ENCODE data around the gene P4HA2.

GRCh38 chr5:132207778-132208177 is 19.9 kb downstream of the P4HA2 start:
- TF ChIP-seq, protein P1, sequence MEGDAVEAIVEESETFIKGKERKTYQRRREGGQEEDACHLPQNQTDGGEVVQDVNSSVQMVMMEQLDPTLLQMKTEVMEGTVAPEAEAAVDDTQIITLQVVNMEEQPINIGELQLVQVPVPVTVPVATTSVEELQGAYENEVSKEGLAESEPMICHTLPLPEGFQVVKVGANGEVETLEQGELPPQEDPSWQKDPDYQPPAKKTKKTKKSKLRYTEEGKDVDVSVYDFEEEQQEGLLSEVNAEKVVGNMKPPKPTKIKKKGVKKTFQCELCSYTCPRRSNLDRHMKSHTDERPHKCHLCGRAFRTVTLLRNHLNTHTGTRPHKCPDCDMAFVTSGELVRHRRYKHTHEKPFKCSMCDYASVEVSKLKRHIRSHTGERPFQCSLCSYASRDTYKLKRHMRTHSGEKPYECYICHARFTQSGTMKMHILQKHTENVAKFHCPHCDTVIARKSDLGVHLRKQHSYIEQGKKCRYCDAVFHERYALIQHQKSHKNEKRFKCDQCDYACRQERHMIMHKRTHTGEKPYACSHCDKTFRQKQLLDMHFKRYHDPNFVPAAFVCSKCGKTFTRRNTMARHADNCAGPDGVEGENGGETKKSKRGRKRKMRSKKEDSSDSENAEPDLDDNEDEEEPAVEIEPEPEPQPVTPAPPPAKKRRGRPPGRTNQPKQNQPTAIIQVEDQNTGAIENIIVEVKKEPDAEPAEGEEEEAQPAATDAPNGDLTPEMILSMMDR (IDR thresholded peaks at IDR 0.05; ENCODE audit: insufficient read depth, low read length, poor library complexity, severe bottlenecking) = no peak
- no peak for TF ChIP-seq EZH2phosphoT487 (conservative IDR thresholded peaks at IDR 0.05; ENCODE audit: low read length)
